Activated naive CD8-positive, alpha-beta T cell treated with anti-CD3 and anti-CD28 coated beads, Interleukin-2, amount 10 ng/mL, durations not matched to agents 7 days and 5 days (primary cell): Measurements from ENCODE around the gene KCNH1. TPM values are rescaled to one million over a fixed set of nuclear protein-coding genes. Genes with fewer than 3 reads are reported as not detected.
A peak's percentile ranks its signal among the peaks of the same experiment; 100 is the strongest.

ENCODE experiments used
- ATAC-seq: fragments of 150-1000 bp; cut with Tn5 transposase; one replicate; pipeline ENCODE4 v1.10.0; 2021; ENCODE audit warnings: low read depth, moderate library complexity
- POLR2A ChIA-PET: fragments of 350-600 bp; sonication (Branson Sonifier 250); formaldehyde crosslinking; loops from one replicate; lab custom pipeline; 2021; ENCODE audit warnings: antibody characterized with exemption; lab: Charles Lee
- DNase-seq: peaks from one replicate; pipeline ENCODE4 v3.0.0; 2021
- H3K27ac Mint-ChIP-seq: one replicate; pipeline ENCODE4 v1.8.0; 2022; ENCODE audit warnings: mild to moderate bottlenecking, mixed read lengths
- H3K27me3 Mint-ChIP-seq: one replicate; pipeline ENCODE4 v1.8.0; 2022; ENCODE audit warnings: mild to moderate bottlenecking, moderate library complexity, mixed read lengths
- H3K36me3 Mint-ChIP-seq: one replicate; pipeline ENCODE4 v1.8.0; 2021; ENCODE audit warnings: mild to moderate bottlenecking, mixed read lengths
- H3K4me1 Mint-ChIP-seq: one replicate; pipeline ENCODE4 v1.8.0; 2021; ENCODE audit warnings: mixed read lengths
- H3K4me3 Mint-ChIP-seq: one replicate; pipeline ENCODE4 v1.8.0; 2022; ENCODE audit warnings: mild to moderate bottlenecking, moderate library complexity, mixed read lengths
- H3K9me3 Mint-ChIP-seq: one replicate; pipeline ENCODE4 v1.8.0; 2021; ENCODE audit warnings: mixed read lengths
- total RNA-seq, 2 experiments: library from RNA; stranded (reverse); gene quantifications; one replicate each; pipeline ENCODE4 v1.2.3, GENCODE V29; 2021

KCNH1 gene
- total RNA-seq, 2 experiments from 2014 or later, result not detected

GRCh38 chr1:210747890-210748289, 386.1 kb downstream of the KCNH1 start:
- H3K4me1 Mint-ChIP-seq, result no peaks in the 10 kb centered on the region
- H3K36me3 Mint-ChIP-seq, result no peaks in the 10 kb centered on the region
- no peak overlapping the region for H3K4me3 Mint-ChIP-seq
- POLR2A ChIA-PET, result no interaction called here
- DNase-seq (no peak), ATAC-seq (no peak)
- H3K9me3 Mint-ChIP-seq, result no peaks in the 10 kb centered on the region
- H3K27me3 Mint-ChIP-seq, result peaks cover 7% of the 10 kb centered on the region
- no peak overlapping the region for H3K27ac Mint-ChIP-seq

DNA sequence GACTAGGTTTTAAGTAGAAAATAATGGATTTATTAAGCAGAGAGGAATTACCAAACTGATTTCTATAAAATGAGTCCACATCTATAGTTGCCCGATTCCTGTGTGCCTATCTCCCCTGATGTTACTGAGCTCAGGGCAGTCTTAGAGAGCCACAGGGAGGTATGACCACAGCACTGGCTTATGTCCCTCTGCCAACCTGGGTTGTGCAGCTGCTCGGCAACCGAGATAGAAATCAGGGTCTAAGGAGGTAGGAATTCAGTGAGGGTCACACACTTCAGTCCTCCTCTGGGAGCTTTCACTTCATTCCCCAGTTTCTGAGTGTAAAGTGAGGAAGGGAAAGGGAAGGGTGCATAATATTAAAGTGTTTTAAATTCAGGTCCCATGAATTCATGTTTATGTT, 386.8 kb downstream of the KCNH1 start:
- POLR2A ChIA-PET, result no interaction called here
- no peak for ATAC-seq

GRCh38 chr1:210746024-210746731, 387.8 kb downstream of the KCNH1 start:
- Mint-ChIP-seq H3K27ac (no peak overlapping the region), H3K27me3 (peaks cover 3% of the 10 kb centered on the region), H3K4me1 (no peaks in the 10 kb centered on the region), H3K36me3 (no peaks in the 10 kb centered on the region), H3K4me3 (no peak overlapping the region), H3K9me3 (no peaks in the 10 kb centered on the region)
- DNase-seq (no peak), ATAC-seq (no peak)
- POLR2A ChIA-PET, result no interaction called here

More for the DNA sequence above, 386.8 kb downstream of the KCNH1 start:
- DNase-seq, result no peak
- no peaks in the 10 kb centered on the region for H3K4me1 Mint-ChIP-seq
- no peaks in the 10 kb centered on the region for H3K9me3 Mint-ChIP-seq
- no peaks in the 10 kb centered on the region for H3K36me3 Mint-ChIP-seq
- peaks cover 5% of the 10 kb centered on the region for H3K27me3 Mint-ChIP-seq
- no peak overlapping the region for H3K27ac Mint-ChIP-seq
- no peak overlapping the region for H3K4me3 Mint-ChIP-seq

DNA sequence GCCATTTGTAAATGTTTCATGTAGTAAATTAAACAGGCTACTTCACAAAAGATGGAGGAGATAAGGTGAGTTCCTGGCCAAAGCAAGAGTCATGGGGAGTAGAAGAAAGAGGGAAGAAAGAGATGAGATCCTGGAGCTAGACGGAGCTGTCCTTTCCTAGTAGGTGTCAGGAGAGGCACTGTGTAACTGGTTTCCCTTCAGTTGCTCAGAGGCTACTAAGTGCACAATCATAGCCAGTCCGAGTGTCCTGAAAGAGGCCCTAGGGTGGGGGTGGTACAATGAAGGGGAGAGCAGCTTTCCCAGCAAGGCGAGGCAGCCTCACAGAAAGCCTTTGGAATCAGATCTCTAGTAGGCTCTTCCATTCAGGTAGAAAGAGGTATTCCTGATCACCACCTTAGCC, 390.9 kb downstream of the KCNH1 start:
- DNase-seq (no peak), ATAC-seq (no peak)
- peaks cover 3% of the 10 kb centered on the region for H3K27me3 Mint-ChIP-seq
- H3K4me1 Mint-ChIP-seq, result no peaks in the 10 kb centered on the region
- no peaks in the 10 kb centered on the region for H3K36me3 Mint-ChIP-seq
- no peaks in the 10 kb centered on the region for H3K9me3 Mint-ChIP-seq
- no peak overlapping the region for H3K27ac Mint-ChIP-seq
- H3K4me3 Mint-ChIP-seq, result no peak overlapping the region
- POLR2A ChIA-PET, result no interaction called here

- H3K9me3 Mint-ChIP-seq, result no peaks in the 10 kb centered on the region
- DNase-seq (no peak), ATAC-seq (no peak)
- H3K4me1 Mint-ChIP-seq, result no peaks in the 10 kb centered on the region
- no peak overlapping the region for H3K27ac Mint-ChIP-seq
- H3K4me3 Mint-ChIP-seq, result no peak overlapping the region
- no peaks in the 10 kb centered on the region for H3K36me3 Mint-ChIP-seq
- H3K27me3 Mint-ChIP-seq, result peaks cover 5% of the 10 kb centered on the region
- POLR2A ChIA-PET, result no interaction called here
Measured at GRCh38 chr1:210741564-210741963, 392.4 kb downstream of the KCNH1 start.

- DNase-seq (no peak), ATAC-seq (no peak)
- Mint-ChIP-seq H3K4me3 (no peak overlapping the region), H3K9me3 (no peaks in the 10 kb centered on the region), H3K36me3 (peaks cover 1% of the 10 kb centered on the region), H3K4me1 (no peaks in the 10 kb centered on the region), H3K27ac (no peak overlapping the region), H3K27me3 (peaks cover 15% of the 10 kb centered on the region)
- POLR2A ChIA-PET, result no interaction called here
Measured at GRCh38 chr1:210739627-210740026, 394.3 kb downstream of the KCNH1 start.

GRCh38 chr1:210738256-210738655, 395.7 kb downstream of the KCNH1 start:
- POLR2A ChIA-PET, result no interaction called here
- peaks cover 15% of the 10 kb centered on the region for H3K27me3 Mint-ChIP-seq
- DNase-seq (no peak), ATAC-seq (no peak)
- no peak overlapping the region for H3K4me3 Mint-ChIP-seq
- H3K36me3 Mint-ChIP-seq, result peaks cover 1% of the 10 kb centered on the region
- H3K27ac Mint-ChIP-seq, result no peak overlapping the region
- H3K9me3 Mint-ChIP-seq, result no peaks in the 10 kb centered on the region
- no peaks in the 10 kb centered on the region for H3K4me1 Mint-ChIP-seq

- no peak overlapping the region for H3K27ac Mint-ChIP-seq
- POLR2A ChIA-PET, result no interaction called here
- ATAC-seq (no peak), DNase-seq (no peak)
- no peaks in the 10 kb centered on the region for H3K9me3 Mint-ChIP-seq
- no peak overlapping the region for H3K4me3 Mint-ChIP-seq
- peaks cover 1% of the 10 kb centered on the region for H3K36me3 Mint-ChIP-seq
- no peaks in the 10 kb centered on the region for H3K4me1 Mint-ChIP-seq
- H3K27me3 Mint-ChIP-seq, result peaks cover 15% of the 10 kb centered on the region
Measured at GRCh38 chr1:210736713-210737112, 397.2 kb downstream of the KCNH1 start.

DNA sequence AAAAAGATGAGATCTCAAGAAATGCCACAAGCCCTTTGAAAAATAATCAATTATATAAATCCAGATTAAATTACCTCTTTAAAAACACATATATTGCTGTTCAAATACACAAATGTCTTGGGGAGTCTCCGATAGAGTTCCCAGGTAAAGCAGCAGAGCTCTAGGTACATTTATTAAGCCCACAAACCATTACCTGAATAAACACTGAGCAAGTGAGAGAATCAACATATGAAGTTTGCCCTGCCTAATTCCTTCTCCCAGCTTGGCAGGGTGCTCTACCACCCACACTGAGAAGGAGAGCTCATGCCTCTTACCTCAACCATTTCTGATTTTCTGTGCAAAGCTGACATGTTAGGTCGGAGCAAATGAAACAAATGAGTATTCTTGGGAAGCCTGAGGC, 402.4 kb downstream of the KCNH1 start:
- peaks cover 1% of the 10 kb centered on the region for H3K36me3 Mint-ChIP-seq
- peaks cover 8% of the 10 kb centered on the region for H3K4me1 Mint-ChIP-seq
- POLR2A ChIA-PET, result no interaction called here
- H3K4me3 Mint-ChIP-seq, result no peak overlapping the region
- ATAC-seq (no peak), DNase-seq (no peak)
- peaks cover 11% of the 10 kb centered on the region for H3K27me3 Mint-ChIP-seq
- H3K9me3 Mint-ChIP-seq, result no peaks in the 10 kb centered on the region
- no peak overlapping the region for H3K27ac Mint-ChIP-seq

- Mint-ChIP-seq H3K4me1 (peaks cover 8% of the 10 kb centered on the region), H3K4me3 (peak overlapping the region; percentile 17), H3K9me3 (no peaks in the 10 kb centered on the region), H3K36me3 (peaks cover 1% of the 10 kb centered on the region), H3K27ac (no peak overlapping the region), H3K27me3 (peaks cover 11% of the 10 kb centered on the region)
- POLR2A ChIA-PET, result no interaction called here
- ATAC-seq (no peak), DNase-seq (no peak)
Measured at GRCh38 chr1:210731193-210731592, 402.8 kb downstream of the KCNH1 start.

GRCh38 chr1:210730023-210730422, 403.9 kb downstream of the KCNH1 start:
- peaks cover 8% of the 10 kb centered on the region for H3K4me1 Mint-ChIP-seq
- no peak for DNase-seq
- H3K9me3 Mint-ChIP-seq, result no peaks in the 10 kb centered on the region
- POLR2A ChIA-PET, result no interaction called here
- no peak for ATAC-seq
- H3K4me3 Mint-ChIP-seq, result no peak overlapping the region
- no peak overlapping the region for H3K27ac Mint-ChIP-seq
- H3K36me3 Mint-ChIP-seq, result no peaks in the 10 kb centered on the region
- peaks cover 12% of the 10 kb centered on the region for H3K27me3 Mint-ChIP-seq

- H3K4me3 Mint-ChIP-seq, result no peak overlapping the region
- ATAC-seq (no peak), DNase-seq (no peak)
- H3K27ac Mint-ChIP-seq, result no peak overlapping the region
- H3K27me3 Mint-ChIP-seq, result peaks cover 11% of the 10 kb centered on the region
- POLR2A ChIA-PET, result no interaction called here
- H3K4me1 Mint-ChIP-seq, result peaks cover 8% of the 10 kb centered on the region
- H3K9me3 Mint-ChIP-seq, result no peaks in the 10 kb centered on the region
- no peaks in the 10 kb centered on the region for H3K36me3 Mint-ChIP-seq
Measured at GRCh38 chr1:210728437-210729149, 405.4 kb downstream of the KCNH1 start.

DNA sequence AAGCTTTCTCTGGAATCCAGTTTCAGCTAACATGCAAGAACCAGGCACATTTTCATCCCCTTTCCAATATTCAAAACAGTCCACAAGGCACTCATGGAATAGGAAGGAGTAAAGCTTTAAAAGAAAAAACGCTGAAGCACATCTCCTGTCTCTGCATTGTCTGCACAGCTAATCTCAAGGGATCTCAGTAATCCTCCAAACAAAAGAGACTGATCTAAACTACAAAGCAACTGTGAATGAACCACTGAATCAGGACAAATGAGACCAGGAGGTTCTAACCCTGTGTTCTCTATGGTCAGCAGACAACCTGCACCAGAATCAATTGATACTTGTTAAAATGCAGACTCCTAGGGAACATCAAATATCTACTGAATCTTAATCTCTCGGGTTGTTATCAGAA, 406.2 kb downstream of the KCNH1 start:
- Mint-ChIP-seq H3K9me3 (no peaks in the 10 kb centered on the region), H3K36me3 (no peaks in the 10 kb centered on the region), H3K4me3 (no peak overlapping the region), H3K27ac (no peak overlapping the region), H3K27me3 (peaks cover 11% of the 10 kb centered on the region), H3K4me1 (peaks cover 8% of the 10 kb centered on the region)
- POLR2A ChIA-PET, result no interaction called here
- ATAC-seq (no peak), DNase-seq (no peak)

- Mint-ChIP-seq H3K4me3 (no peak overlapping the region), H3K9me3 (no peaks in the 10 kb centered on the region), H3K36me3 (no peaks in the 10 kb centered on the region), H3K4me1 (peaks cover 8% of the 10 kb centered on the region), H3K27me3 (peaks cover 11% of the 10 kb centered on the region), H3K27ac (no peak overlapping the region)
- peak; percentile 46 for DNase-seq
- peak; percentile 50 for ATAC-seq
- POLR2A ChIA-PET, result no interaction called here
Measured at GRCh38 chr1:210726621-210727020, 407.3 kb downstream of the KCNH1 start.
